HepG2 (cell line): ENCODE measurements around the gene HNRNPUL2. TPM values are rescaled to one million over a fixed set of nuclear protein-coding genes. Genes with fewer than 3 reads are reported as not detected.

Source experiments
- CHD2 ChIP-seq: IDR thresholded peaks from 2 replicates; pipeline ENCODE4 v1.6.1; 2011; ENCODE audit warnings: low read depth, low read length, improper control_type of control experiment
- FOXK1 ChIP-seq: sonication (generic); formaldehyde crosslinking; IDR thresholded peaks from 2 replicates; pipeline ENCODE4 v1.4.0; 2020; ENCODE audit warnings: low read depth, missing genetic modification reagents, borderline replicate concordance
- GATA4 ChIP-seq: sonication (generic); IDR thresholded peaks from 2 replicates; pipeline ENCODE4 v1.6.1; 2016; ENCODE audit warnings: antibody characterized with exemption, low read depth, borderline replicate concordance
- MED1 ChIP-seq: sonication (generic); formaldehyde crosslinking; IDR thresholded peaks from 2 replicates; pipeline ENCODE4 v1.4.0; 2020; ENCODE audit warnings: missing genetic modification reagents
- SRY ChIP-seq: sonication (generic); formaldehyde crosslinking; IDR thresholded peaks from 2 replicates; pipeline ENCODE4 v1.8.0; 2022; ENCODE audit warnings: mild to moderate bottlenecking, missing genetic modification reagents
- STAT5B ChIP-seq: sonication (generic); formaldehyde crosslinking; IDR thresholded peaks from 2 replicates; pipeline ENCODE4 v1.4.0; 2020; ENCODE audit warnings: missing genetic modification reagents
- ZBTB7B ChIP-seq: sonication (generic); formaldehyde crosslinking; IDR thresholded peaks from 2 replicates; pipeline ENCODE4 v1.4.0; 2020; ENCODE audit warnings: missing genetic modification reagents
- ZC3H4 ChIP-seq: sonication (generic); formaldehyde crosslinking; IDR thresholded peaks from 2 replicates; pipeline ENCODE4 v1.4.0; 2020; ENCODE audit warnings: missing genetic modification reagents, borderline replicate concordance
- ZFP90 ChIP-seq: sonication (generic); formaldehyde crosslinking; IDR thresholded peaks from 2 replicates; pipeline ENCODE4 v1.8.0; 2022; ENCODE audit warnings: missing genetic modification reagents, mild to moderate bottlenecking, inconsistent platforms, borderline replicate concordance
- ZNF121 ChIP-seq: sonication (generic); formaldehyde crosslinking; IDR thresholded peaks from 2 replicates; pipeline ENCODE4 v1.5.0; 2020; ENCODE audit warnings: mild to moderate bottlenecking, missing genetic modification reagents
- ZNF124 ChIP-seq: sonication (generic); formaldehyde crosslinking; IDR thresholded peaks from 2 replicates; pipeline ENCODE4 v1.4.0; 2020; ENCODE audit warnings: missing genetic modification reagents
- ZNF207 ChIP-seq: fragments of 450-650 bp; IDR thresholded peaks from 2 replicates; pipeline ENCODE4 v1.6.1; 2016; ENCODE audit warnings: antibody characterized with exemption, borderline replicate concordance
- ZNF3 ChIP-seq: IDR thresholded peaks from 2 replicates; pipeline ENCODE4 v1.7.0; 2017; ENCODE audit warnings: inconsistent platforms
- ZNF329 ChIP-seq: sonication (generic); formaldehyde crosslinking; IDR thresholded peaks from 2 replicates; pipeline ENCODE4 v1.9.0; 2021; ENCODE audit warnings: low read depth, mild to moderate bottlenecking, missing genetic modification reagents
- ZNF33B ChIP-seq: sonication (generic); formaldehyde crosslinking; IDR thresholded peaks from 2 replicates; pipeline ENCODE4 v1.5.1; 2020; ENCODE audit warnings: mild to moderate bottlenecking, missing genetic modification reagents
- ZNF34 ChIP-seq: sonication (generic); formaldehyde crosslinking; IDR thresholded peaks from 2 replicates; pipeline ENCODE4 v1.4.0; 2020; ENCODE audit warnings: mild to moderate bottlenecking, missing genetic modification reagents, borderline replicate concordance
- ZNF703 ChIP-seq: sonication (generic); formaldehyde crosslinking; IDR thresholded peaks from 2 replicates; pipeline ENCODE4 v1.5.1; 2020; ENCODE audit warnings: missing genetic modification reagents, mild to moderate bottlenecking, moderate library complexity, borderline replicate concordance
- ZNF879 ChIP-seq: sonication (generic); formaldehyde crosslinking; IDR thresholded peaks from 2 replicates; pipeline ENCODE4 v1.8.1; 2023; ENCODE audit warnings: missing genetic modification reagents
- polyA plus RNA-seq, 8 experiments: library from polyadenylated mRNA; depleted of rRNA in 3 of 8; stranded (reverse) in 7 of 8; unstranded in 1 of 8; fragments of >200 nt; fragmentation: Illumina TruSeq in 4 of 8; extraction: Trizol in 4 of 8; gene quantifications; 2 replicates each; pipeline versions ENCODE4 v1.2.1 to v1.2.3, GENCODE V29; 2011 to 2016; ENCODE audit warnings: low read depth in 4 of 8, missing spikeins in 1 of 8, mixed read lengths in 1 of 8; ENCODE audit not compliant: insufficient read depth in 1 of 8
- total RNA-seq, 5 experiments: library from RNA; depleted of rRNA; stranded (reverse); fragments of >200 nt; fragmentation: Illumina TruSeq; extraction: Trizol; gene quantifications; 2 replicates each; pipeline ENCODE4 v1.2.3, GENCODE V29; 2016; ENCODE audit warnings: low read depth in 1 of 5
- TF ChIP-seq, protein P1 (sequence below): sonication (generic); formaldehyde crosslinking; conservative IDR thresholded peaks from 2 replicates; pipeline ENCODE4 v1.4.0; 2020; ENCODE audit warnings: missing genetic modification reagents
- TF ChIP-seq, protein P2 (sequence below): sonication (generic); formaldehyde crosslinking; IDR thresholded peaks from 2 replicates; pipeline ENCODE4 v1.4.0; 2020; ENCODE audit warnings: missing genetic modification reagents
- TF ChIP-seq, protein P3 (sequence below): IDR thresholded peaks from 2 replicates; pipeline ENCODE4 v1.6.1; 2012; ENCODE audit warnings: low read depth, low read length, improper control_type of control experiment
- TF ChIP-seq, protein P4 (sequence below): sonication (generic); formaldehyde crosslinking; IDR thresholded peaks from 2 replicates; pipeline ENCODE4 v1.9.0; 2021; ENCODE audit warnings: missing genetic modification reagents, mild to moderate bottlenecking, borderline replicate concordance

HNRNPUL2 gene
- total and polyA plus RNA-seq, 2 of the 13 experiments (the other 11 are each of a cell fraction or from before 2014, with no cell fraction given): 8.4 to 9.6 TPM

DNA sequence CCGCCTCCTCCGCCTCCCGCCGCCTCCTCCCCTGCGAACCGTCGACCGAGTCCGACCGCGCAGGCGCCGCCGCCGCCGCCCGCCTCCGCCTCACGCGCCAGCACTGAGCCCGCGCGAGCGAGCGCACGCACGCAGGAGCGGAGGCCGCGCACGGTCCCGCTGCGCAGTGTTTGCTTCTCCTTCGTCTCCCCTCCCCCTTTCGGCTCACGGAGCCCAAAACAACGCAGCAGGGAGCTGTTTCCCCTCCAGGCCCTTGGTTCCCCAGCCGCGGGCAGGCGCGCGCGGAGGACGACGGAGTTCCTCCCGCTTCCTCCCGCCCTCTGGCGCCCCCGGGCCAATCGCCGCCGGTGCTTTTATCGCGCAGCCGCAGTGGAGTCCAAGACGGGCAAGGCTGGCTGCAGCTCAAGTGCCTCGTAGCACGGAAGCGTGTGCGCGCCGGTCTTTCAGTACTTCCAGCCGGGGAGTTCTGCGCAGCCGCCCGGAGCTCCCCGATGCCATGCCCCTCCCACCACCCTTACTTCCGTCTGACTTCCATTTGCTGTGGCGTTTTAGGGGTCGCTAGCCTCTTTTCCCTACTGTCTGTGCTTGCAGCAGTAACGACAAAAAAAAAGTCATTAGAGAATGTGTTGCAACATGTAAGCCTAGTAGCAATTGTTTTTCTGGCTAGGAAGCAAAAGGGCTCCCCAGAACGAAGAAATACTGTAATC, at the start of gene HNRNPUL2 (continued):
- TF ChIP-seq, protein P1, sequence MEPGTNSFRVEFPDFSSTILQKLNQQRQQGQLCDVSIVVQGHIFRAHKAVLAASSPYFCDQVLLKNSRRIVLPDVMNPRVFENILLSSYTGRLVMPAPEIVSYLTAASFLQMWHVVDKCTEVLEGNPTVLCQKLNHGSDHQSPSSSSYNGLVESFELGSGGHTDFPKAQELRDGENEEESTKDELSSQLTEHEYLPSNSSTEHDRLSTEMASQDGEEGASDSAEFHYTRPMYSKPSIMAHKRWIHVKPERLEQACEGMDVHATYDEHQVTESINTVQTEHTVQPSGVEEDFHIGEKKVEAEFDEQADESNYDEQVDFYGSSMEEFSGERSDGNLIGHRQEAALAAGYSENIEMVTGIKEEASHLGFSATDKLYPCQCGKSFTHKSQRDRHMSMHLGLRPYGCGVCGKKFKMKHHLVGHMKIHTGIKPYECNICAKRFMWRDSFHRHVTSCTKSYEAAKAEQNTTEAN (CRISPR knock-in tag): peak; percentile 85
- TF ChIP-seq, protein P2, sequence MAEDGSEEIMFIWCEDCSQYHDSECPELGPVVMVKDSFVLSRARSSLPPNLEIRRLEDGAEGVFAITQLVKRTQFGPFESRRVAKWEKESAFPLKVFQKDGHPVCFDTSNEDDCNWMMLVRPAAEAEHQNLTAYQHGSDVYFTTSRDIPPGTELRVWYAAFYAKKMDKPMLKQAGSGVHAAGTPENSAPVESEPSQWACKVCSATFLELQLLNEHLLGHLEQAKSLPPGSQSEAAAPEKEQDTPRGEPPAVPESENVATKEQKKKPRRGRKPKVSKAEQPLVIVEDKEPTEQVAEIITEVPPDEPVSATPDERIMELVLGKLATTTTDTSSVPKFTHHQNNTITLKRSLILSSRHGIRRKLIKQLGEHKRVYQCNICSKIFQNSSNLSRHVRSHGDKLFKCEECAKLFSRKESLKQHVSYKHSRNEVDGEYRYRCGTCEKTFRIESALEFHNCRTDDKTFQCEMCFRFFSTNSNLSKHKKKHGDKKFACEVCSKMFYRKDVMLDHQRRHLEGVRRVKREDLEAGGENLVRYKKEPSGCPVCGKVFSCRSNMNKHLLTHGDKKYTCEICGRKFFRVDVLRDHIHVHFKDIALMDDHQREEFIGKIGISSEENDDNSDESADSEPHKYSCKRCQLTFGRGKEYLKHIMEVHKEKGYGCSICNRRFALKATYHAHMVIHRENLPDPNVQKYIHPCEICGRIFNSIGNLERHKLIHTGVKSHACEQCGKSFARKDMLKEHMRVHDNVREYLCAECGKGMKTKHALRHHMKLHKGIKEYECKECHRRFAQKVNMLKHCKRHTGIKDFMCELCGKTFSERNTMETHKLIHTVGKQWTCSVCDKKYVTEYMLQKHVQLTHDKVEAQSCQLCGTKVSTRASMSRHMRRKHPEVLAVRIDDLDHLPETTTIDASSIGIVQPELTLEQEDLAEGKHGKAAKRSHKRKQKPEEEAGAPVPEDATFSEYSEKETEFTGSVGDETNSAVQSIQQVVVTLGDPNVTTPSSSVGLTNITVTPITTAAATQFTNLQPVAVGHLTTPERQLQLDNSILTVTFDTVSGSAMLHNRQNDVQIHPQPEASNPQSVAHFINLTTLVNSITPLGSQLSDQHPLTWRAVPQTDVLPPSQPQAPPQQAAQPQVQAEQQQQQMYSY (CRISPR knock-in tag): peak; percentile 71; the same call in 1 of the 2 replicates
- TF ChIP-seq ZNF329 (peak; percentile 86), GATA4 (peak; percentile 67; the same call in 1 of the 2 replicates), ZC3H4 (CRISPR knock-in tag) (no peak), ZBTB7B (CRISPR knock-in tag) (peak; percentile 57; the same call in 1 of the 2 replicates), MED1 (CRISPR knock-in tag) (peak; percentile 80), ZNF703 (CRISPR knock-in tag) (no peak), ZNF124 (CRISPR knock-in tag) (peak; percentile 92; the same call in 1 of the 2 replicates), ZNF207 (no peak), ZNF121 (0 out of 2 replicates have a peak, but pooled peaks have one; percentile 54), ZNF33B (CRISPR knock-in tag) (peak; percentile 78; the same call in 1 of the 2 replicates), STAT5B (CRISPR knock-in tag) (0 out of 2 replicates have a peak, but pooled peaks have one; percentile 34), ZNF34 (CRISPR knock-in tag) (peak; percentile 72; the same call in 1 of the 2 replicates), FOXK1 (CRISPR knock-in tag) (peak; percentile 66; the same call in 1 of the 2 replicates), ZFP90 (CRISPR knock-in tag) (peak; percentile 98), CHD2 (peak; percentile 59), SRY (CRISPR knock-in tag) (peak; percentile 95), ZNF3 (no peak), ZNF879 (CRISPR knock-in tag) (0 out of 2 replicates have a peak, but pooled peaks have one; percentile 42)
- TF ChIP-seq, protein P3, sequence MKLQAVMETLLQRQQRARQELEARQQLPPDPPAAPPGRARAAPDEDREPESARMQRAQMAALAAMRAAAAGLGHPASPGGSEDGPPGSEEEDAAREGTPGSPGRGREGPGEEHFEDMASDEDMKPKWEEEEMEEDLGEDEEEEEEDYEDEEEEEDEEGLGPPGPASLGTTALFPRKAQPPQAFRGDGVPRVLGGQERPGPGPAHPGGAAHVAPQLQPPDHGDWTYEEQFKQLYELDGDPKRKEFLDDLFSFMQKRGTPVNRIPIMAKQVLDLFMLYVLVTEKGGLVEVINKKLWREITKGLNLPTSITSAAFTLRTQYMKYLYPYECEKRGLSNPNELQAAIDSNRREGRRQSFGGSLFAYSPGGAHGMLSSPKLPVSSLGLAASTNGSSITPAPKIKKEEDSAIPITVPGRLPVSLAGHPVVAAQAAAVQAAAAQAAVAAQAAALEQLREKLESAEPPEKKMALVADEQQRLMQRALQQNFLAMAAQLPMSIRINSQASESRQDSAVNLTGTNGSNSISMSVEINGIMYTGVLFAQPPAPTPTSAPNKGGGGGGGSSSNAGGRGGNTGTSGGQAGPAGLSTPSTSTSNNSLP: no peak
- TF ChIP-seq, protein P4, sequence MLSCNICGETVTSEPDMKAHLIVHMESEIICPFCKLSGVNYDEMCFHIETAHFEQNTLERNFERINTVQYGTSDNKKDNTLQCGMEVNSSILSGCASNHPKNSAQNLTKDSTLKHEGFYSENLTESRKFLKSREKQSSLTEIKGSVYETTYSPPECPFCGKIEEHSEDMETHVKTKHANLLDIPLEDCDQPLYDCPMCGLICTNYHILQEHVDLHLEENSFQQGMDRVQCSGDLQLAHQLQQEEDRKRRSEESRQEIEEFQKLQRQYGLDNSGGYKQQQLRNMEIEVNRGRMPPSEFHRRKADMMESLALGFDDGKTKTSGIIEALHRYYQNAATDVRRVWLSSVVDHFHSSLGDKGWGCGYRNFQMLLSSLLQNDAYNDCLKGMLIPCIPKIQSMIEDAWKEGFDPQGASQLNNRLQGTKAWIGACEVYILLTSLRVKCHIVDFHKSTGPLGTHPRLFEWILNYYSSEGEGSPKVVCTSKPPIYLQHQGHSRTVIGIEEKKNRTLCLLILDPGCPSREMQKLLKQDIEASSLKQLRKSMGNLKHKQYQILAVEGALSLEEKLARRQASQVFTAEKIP (CRISPR knock-in tag): no peak
